ENCODE measurements around the gene WNT9B.

Gene WNT9B

GRCh38 chr17:46882666-46883065, 31.3 kb downstream of the WNT9B start:
- no peak for TF ChIP-seq CTCF (IDR thresholded peaks at IDR 0.05; ENCODE audit: control extremely low read depth, extremely low read depth, low read depth, missing control alignments)
- ChIA-PET POLR2A (no interaction called here), CTCF (no interaction called here)
- no peak for DNase-seq (ENCODE audit: extremely low spot score)

GRCh38 chr17:46883871-46884520, 32.6 kb downstream of the WNT9B start:
- CTCF ChIA-PET = interaction anchor here (1.1 kb wide), 1 partner anchor 17 kb away, joined by 3 read pairs; no protein-coding TSS in a partner anchor
- no peak for TF ChIP-seq CTCF (IDR thresholded peaks at IDR 0.05; ENCODE audit: control extremely low read depth, extremely low read depth, low read depth, missing control alignments)
- POLR2A ChIA-PET = no interaction called here

GRCh38 chr17:46884552-46884951, 33.2 kb downstream of the WNT9B start:
- ChIA-PET CTCF (interaction anchor here (1.1 to 1.7 kb wide), 2 partner anchors 8 to 18 kb away, joined by 3 to 4 read pairs; no protein-coding TSS in a partner anchor), POLR2A (no interaction called here)
- no peak for DNase-seq (ENCODE audit: extremely low spot score)
- TF ChIP-seq CTCF (IDR thresholded peaks at IDR 0.05; ENCODE audit: control extremely low read depth, extremely low read depth, low read depth, missing control alignments) = no peak

More at GRCh38 chr17:46883871-46884520, 32.6 kb downstream of the WNT9B start:
- DNase-seq (ENCODE audit: extremely low spot score) = no peak

GRCh38 chr17:46885415-46886309, 34.3 kb downstream of the WNT9B start:
- CTCF ChIA-PET = interaction anchor here (1.1 to 1.7 kb wide), 2 partner anchors 9 to 18 kb away, joined by 3 to 4 read pairs; no protein-coding TSS in a partner anchor
- no peak for TF ChIP-seq CTCF (IDR thresholded peaks at IDR 0.05; ENCODE audit: control extremely low read depth, extremely low read depth, low read depth, missing control alignments)
- no peak for DNase-seq (ENCODE audit: extremely low spot score)
- POLR2A ChIA-PET = no interaction called here

- CTCF ChIA-PET = interaction anchor here (1.1 to 1.7 kb wide), 2 partner anchors 10 to 17 kb away, joined by 3 to 4 read pairs; no protein-coding TSS in a partner anchor
- no peak for TF ChIP-seq CTCF (IDR thresholded peaks at IDR 0.05; ENCODE audit: control extremely low read depth, extremely low read depth, low read depth, missing control alignments)
- DNase-seq (ENCODE audit: extremely low spot score) = no peak
- POLR2A ChIA-PET = no interaction called here
These were observed 34.9 kb downstream of the WNT9B start for GRCh38 chr17:46886310-46886663.

GRCh38 chr17:46887717-46888116, 36.3 kb downstream of the WNT9B start:
- ChIA-PET POLR2A (no interaction called here), CTCF (interaction anchor here (1.3 kb wide), 1 partner anchor 9 kb away, joined by 4 read pairs; no protein-coding TSS in a partner anchor)
- no peak for DNase-seq (ENCODE audit: extremely low spot score)
- TF ChIP-seq CTCF (IDR thresholded peaks at IDR 0.05; ENCODE audit: control extremely low read depth, extremely low read depth, low read depth, missing control alignments) = no peak

Measured in GM10248 (cell line).